Smooth muscle cell of bladder (primary cell): ENCODE data around the gene DIS3L2. TPM values are rescaled to one million over a fixed set of nuclear protein-coding genes. Genes with fewer than 3 reads are reported as not detected.

Experiments used
- total RNA-seq: library from RNA; depleted of rRNA; stranded (reverse); fragments of >200 nt; gene quantifications from 2 replicates; pipeline ENCODE4 v1.2.3, GENCODE V29; 2014

The DIS3L2 gene, protein sequence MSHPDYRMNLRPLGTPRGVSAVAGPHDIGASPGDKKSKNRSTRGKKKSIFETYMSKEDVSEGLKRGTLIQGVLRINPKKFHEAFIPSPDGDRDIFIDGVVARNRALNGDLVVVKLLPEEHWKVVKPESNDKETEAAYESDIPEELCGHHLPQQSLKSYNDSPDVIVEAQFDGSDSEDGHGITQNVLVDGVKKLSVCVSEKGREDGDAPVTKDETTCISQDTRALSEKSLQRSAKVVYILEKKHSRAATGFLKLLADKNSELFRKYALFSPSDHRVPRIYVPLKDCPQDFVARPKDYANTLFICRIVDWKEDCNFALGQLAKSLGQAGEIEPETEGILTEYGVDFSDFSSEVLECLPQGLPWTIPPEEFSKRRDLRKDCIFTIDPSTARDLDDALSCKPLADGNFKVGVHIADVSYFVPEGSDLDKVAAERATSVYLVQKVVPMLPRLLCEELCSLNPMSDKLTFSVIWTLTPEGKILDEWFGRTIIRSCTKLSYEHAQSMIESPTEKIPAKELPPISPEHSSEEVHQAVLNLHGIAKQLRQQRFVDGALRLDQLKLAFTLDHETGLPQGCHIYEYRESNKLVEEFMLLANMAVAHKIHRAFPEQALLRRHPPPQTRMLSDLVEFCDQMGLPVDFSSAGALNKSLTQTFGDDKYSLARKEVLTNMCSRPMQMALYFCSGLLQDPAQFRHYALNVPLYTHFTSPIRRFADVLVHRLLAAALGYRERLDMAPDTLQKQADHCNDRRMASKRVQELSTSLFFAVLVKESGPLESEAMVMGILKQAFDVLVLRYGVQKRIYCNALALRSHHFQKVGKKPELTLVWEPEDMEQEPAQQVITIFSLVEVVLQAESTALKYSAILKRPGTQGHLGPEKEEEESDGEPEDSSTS
- 16.0 and 16.4 TPM in 2 replicates for total RNA-seq

DNA sequence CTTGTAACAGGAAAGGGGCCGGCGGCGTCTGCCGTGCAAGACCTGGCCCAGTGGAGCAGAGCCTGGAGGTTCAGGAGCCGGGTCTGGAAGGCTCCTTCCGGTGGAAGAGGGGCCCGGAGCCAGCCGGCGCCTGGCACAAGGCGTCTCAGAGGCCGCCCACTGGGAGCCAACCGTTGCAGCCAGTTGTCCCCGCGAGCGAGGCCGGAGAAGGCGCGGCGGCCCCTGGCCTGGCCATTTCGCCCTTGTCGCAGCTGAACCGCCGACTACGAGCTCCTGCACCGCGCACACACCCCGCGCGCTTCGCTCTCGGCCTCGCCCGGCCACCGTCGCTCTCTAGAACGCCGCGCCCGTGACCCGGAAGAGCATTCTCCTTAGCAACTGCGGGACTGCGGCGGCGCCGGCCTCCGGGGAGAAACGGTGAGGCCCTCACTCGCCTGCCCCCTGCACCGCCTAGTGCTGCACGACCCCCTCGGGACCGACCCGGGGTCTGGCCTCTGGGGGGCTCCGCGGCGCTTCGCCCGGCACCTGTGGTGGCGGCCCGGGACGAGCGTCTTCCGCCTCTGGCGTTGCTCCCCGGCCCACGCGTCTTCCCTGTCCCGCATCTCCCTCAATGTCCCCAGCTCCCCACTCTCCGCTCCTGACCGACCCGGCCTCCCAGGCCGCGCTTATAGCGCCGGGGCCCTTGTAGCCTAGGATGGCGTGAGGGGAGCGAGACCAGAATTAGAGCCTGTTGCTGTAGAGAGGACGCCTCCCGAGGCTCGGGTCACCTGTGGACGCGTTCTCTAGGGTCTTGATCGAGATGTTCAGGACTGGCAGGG is at the start of gene DIS3L2:
Gene DIS3L2, plus strand, starts transcription at position 365 of the 818 bp plus-strand sequence. CDS start 53,215 bp downstream, outside the sequence.

GRCh38 chr2:231926180-231926741 is 35.3 kb upstream of the DIS3L2 start, which contains the start of gene NPPC:
Gene NPPC (minus strand): TSS chr2:231926396. CDS start chr2:231926249, 147 bp downstream.

GRCh38 chr2:232378735-232379151 is 417.2 kb downstream of the DIS3L2 start, which contains the start of gene ALPP:
Gene ALPP (plus strand): TSS chr2:232378751. CDS start chr2:232378803, 52 bp downstream.

Other genes with a start within 250 kb of the DIS3L2 start
- gene PDE6D, start 180.4 kb upstream of the DIS3L2 start, total RNA-seq, result 10.0 and 10.8 TPM in 2 replicates
- 10.2 and 14.4 TPM in 2 replicates for gene COPS7B, start 175.3 kb upstream of the DIS3L2 start, total RNA-seq
- gene NPPC, start 35.3 kb upstream of the DIS3L2 start, total RNA-seq, result 0.28 and 0.43 TPM in 2 replicates